Measurements from ENCODE around the gene GBGT1. TPM values are rescaled to one million over a fixed set of nuclear protein-coding genes. Genes with fewer than 3 reads are reported as not detected.

GBGT1 gene
- total and polyA plus RNA-seq, 2 of the 4 experiments (the other 2 are of a cell fraction) = 1.8 to 3.2 TPM

- no peak for TF ChIP-seq SMC3 (IDR thresholded peaks at IDR 0.05; ENCODE audit: low read depth, low read length)
- no peak for TF ChIP-seq CHD1 (IDR thresholded peaks at IDR 0.05; ENCODE audit: low read depth, low read length)
- no peak for TF ChIP-seq POLR2A (IDR thresholded peaks at IDR 0.05; ENCODE audit: low read depth, low read length)
- TF ChIP-seq ELK1 (IDR thresholded peaks at IDR 0.05; ENCODE audit: borderline replicate concordance, low read depth, low read length) = no peak
These were observed 53.6 kb downstream of the GBGT1 start (continued) for GRCh38 chr9:133109931-133110650.
